ENCODE measurements around the gene KRTAP10-1.
"Not testable (repeated sequence)": the region's sequence is repeated elsewhere in the genome, so short reads cannot be mapped to it uniquely, and the experiment has no call there.

KRTAP10-1 gene

GRCh38 chr21:44571296-44571695 lies 31.3 kb upstream of the KRTAP10-1 start:
- DNase-seq (ENCODE audit: low spot score) = no peak

GRCh38 chr21:44569861-44570517 lies 30.0 kb upstream of the KRTAP10-1 start:
- no peak for FAIRE-seq
- DNase-seq (ENCODE audit: low spot score) = no peak

More at GRCh38 chr21:44571296-44571695, 31.3 kb upstream of the KRTAP10-1 start:
- no peak for FAIRE-seq

DNA sequence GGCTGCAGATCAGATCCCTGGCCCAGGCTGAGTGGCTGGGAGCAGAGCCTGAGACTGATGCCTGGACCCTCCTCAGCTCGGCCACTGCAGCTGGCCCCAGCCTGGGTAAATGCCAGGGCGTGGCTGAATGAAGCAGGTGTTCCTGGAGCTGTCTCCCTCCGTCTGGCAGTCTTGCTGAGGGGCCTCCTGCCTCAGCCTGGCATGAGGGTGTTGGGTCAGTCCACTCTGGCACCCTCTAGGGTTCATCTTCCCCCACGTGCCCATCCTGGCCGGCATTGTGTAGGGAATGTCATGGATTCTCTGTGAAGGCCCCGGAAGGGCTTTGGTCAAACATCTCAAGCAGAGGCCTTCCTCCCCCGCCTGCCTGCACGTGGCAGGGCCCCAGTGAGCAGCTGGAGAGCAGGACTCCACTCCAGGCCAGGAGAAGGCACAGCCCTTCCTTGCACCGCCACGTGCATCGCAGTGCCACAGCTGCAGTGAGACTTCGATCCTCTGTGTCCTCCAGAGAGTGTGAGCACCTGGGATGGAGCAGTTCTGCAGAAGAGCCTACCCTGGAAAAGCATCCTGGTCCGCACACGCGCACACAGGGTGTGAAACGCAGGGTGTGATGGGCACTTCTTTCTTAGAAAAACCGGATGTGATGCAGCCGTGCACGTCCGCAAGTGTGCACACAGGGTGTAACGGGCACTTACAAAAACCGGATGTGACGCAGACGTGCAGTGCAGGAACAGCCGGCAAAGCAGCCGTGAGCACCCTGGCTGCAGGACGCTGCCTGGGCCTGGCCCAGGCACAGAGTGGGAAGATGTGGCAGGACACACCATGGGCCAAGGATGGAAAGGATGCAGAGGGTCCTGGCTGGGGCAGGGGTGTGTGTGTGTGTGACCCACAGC lies 28.9 kb upstream of the KRTAP10-1 start:
- FAIRE-seq (no peak), DNase-seq (ENCODE audit: low spot score) (no peak)

DNA sequence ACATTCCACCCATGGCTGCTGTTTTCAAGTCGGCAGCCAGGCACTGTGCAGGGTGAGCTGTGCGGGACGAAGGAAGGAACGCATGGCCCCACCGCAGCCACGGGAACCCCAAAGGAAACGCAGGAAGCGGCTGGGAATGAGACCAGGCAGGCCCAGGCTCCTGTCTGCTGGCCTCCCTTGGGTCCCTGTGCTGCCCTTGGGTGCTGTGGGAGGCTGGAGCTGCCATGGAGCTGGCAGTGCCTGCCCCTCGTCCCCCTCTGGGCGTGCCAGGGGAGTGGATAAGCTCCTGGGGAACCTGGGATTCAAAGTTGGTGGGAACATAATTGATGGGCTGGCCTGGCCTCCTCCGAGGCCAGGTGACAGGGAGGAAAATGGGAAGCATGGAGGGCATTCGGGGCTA lies 28.3 kb upstream of the KRTAP10-1 start:
- no peak for DNase-seq (ENCODE audit: low spot score)
- FAIRE-seq = no peak

DNA sequence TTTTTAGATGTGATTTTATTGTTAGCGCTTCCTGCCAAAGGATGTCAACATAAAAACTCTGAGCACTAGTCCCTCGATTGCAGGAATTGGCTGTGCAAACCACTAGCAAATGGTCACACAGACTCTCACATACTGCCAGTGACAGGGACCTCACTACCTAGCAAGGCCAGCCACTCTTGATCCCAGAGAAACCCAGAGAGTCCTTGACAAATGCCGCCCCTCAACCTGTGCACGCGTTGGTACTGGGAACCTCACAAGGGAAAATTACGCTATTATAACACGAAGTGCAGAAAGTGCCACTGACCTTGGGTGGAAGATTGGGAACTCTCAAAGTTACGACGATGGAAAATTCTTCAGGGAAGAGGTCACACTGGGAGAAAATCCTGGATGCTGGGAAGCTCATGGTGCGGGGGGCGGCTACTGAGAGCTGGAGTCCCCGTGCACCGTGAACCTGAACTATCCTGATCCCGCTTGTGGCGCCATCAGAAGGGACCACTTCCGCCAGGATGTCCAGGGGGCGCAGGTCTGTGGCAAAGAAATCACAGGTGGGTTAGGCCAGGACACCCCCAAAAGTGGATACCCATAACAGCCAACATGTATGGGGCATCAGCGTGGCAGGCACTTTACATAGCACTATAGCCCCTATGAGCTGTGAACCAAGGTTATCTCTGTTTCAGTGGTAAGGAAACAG lies 27.6 kb upstream of the KRTAP10-1 start:
- FAIRE-seq (no peak), DNase-seq (ENCODE audit: low spot score) (no peak)

- DNase-seq (ENCODE audit: low spot score) (no peak), FAIRE-seq (no peak)
Observed at GRCh38 chr21:44566403-44566802, 26.4 kb upstream of the KRTAP10-1 start.

DNA sequence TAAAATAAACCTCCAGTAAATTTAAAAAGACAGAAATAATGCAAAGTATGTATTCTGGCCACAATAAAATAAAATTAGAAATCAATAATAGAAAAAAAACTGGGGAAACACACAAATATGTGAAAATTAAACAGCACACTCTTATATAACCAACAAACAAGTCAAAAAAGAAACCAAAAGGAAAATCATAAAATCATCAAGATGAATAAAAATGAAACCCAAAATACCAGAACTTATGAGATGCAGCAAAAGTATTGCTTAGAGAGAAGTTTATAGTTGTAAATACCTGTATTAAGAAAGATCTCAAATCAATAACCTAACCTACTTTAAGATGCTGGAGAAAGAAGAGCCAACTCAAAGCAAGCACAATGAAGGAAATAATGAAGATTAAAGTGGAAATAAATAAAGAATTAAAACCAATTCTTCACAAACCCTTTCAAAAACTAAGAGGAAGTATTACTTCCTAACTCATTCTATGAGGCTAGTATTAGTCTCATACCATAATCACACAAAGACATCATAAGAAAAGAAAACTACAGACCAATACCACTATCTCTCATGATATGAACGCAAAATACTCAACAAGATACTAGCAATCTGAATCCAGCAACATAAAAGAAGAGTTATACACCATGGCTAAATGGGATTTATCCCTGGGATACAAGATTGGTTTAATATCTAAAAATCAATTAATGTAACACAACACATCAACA lies 25.0 kb upstream of the KRTAP10-1 start:
- DNase-seq (ENCODE audit: low spot score) (no peak), FAIRE-seq (no peak)

- DNase-seq (ENCODE audit: low spot score) (no peak), FAIRE-seq (no peak)
Observed at GRCh38 chr21:44564099-44564498, 24.1 kb upstream of the KRTAP10-1 start.

DNA sequence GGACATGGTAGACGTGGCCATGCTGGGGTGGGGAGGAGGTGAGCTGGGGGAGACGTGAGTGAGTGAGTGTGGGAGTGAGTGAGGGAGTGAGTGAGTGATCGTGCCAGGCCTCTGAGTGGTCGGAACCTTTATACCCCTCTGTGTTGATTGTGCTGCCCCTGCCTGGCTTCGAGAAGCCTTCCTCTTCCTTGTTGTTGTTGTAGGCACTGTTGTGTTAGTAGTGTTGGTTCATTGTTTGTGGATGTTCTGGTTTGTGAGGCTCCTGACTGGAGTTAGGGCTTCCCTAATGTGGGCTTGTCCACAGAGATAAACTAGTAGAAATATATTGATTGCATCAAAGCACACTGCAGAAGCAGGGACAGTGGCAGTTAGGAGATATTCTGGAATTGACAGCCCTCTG lies 18.7 kb upstream of the KRTAP10-1 start, which contains the start of gene KRTAP10-3:
TSS of gene KRTAP10-3 (minus strand) at position 101 of the 400 bp plus-strand sequence. CDS start at position 21, 80 bp downstream.
- DNase-seq (ENCODE audit: low spot score) (no peak), FAIRE-seq (no peak)

DNA sequence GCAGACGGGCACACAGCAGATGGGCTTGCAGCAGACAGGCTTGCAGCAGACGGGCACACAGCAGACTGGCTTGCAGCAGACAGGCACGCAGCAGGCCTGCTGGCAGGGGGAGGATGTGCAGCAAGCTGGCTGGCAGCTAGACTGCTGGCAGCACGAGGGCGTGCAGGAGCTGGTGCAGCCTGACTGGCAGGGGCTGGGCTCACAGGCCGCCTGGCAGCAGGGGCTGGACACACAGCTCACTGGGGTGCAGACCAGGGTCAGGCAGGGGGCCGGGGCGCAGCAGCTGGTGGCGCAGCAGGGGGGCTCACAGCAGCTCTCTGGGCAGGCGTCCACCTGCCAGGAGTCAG lies 18.3 kb upstream of the KRTAP10-1 start:
- DNase-seq (ENCODE audit: low spot score); FAIRE-seq: not testable (repeated sequence)

- FAIRE-seq = no peak
- no peak for DNase-seq (ENCODE audit: low spot score)
Observed at GRCh38 chr21:44557491-44558328, 17.7 kb upstream of the KRTAP10-1 start.

DNA sequence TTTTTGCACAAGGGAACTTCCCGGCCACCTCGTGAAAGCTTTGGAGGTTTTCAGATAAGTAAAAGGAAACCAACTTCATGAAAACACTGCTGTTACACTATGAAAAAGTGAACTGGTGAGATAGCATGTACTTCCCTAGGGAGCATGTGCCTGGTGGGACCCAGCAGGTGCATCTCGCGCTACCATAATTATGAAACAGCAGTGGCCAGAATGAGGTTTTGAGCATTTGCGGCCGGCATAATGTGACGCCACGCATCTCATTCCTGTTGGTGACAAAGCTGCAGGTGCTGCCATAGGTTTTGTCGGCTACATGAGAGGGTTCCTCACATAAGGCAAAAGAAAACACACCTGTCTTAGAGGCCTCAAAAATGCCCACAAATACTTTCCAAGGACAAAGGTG lies 16.9 kb upstream of the KRTAP10-1 start:
- FAIRE-seq (no peak), DNase-seq (ENCODE audit: low spot score) (no peak)

DNA sequence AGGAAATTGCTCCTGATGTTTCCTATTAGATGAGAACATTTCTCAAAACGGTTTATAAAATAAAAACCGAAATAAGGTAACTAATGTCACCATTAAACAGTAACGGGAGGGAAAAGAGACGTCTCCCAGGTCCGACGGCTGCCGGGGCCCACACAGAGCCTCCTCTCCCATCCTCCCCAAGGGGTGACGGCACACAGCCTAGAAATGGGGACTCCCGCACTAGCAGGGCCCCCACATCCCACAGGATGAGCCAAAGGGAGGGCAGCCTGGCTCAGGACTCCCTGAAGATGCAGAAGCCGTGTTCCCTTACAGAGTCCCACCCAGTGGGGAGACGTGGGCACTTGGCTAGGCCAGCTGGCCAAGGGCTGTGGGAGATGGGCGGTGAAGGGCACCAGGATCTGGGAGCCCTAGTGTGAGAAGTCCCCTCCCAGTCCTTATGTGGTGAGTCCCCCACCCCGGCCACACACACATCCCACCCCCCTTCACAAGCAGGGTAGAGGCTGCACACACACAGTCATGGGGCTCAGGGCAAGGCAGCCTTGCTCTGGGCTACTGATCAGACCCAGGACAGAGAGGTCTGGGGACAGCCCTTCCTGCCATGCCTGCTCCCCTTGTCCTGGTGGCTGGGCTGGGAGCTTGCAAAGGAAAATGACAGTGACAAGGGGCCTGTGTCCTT lies 15.3 kb upstream of the KRTAP10-1 start:
- FAIRE-seq = no peak

DNA sequence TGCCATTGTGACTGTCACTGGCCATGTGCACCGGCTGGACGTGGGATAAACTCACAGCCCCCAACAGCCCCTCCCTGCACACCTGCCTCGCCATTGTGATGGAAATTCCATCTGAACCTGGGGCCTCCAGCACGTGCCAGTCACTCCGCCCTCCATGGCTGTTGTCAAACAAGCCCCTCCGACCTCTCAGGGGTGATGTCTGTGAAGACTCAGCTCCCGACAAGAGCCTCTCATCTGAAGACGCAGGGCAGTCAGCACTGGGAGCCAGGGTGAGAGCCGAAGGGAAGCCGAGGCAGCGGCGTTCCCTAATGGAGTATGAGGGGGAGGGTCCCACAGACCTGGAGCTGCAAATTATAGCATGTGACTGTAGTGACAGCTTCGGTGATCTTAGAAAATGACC lies 12.7 kb upstream of the KRTAP10-1 start:
- FAIRE-seq = no peak
- no peak for DNase-seq (ENCODE audit: low spot score)

More for the DNA sequence above, 15.3 kb upstream of the KRTAP10-1 start:
- no peak for DNase-seq (ENCODE audit: low spot score)

- DNase-seq (ENCODE audit: low spot score) (no peak), FAIRE-seq (no peak)
Observed at GRCh38 chr21:44552136-44552535, 12.1 kb upstream of the KRTAP10-1 start.

GRCh38 chr21:44551340-44551961 lies 11.5 kb upstream of the KRTAP10-1 start, which contains the start of gene KRTAP10-2:
Gene KRTAP10-2 (minus strand): TSS chr21:44551505. CDS start chr21:44551458, 47 bp downstream.
- FAIRE-seq = no peak
- no peak for DNase-seq (ENCODE audit: low spot score)

- DNase-seq (ENCODE audit: low spot score) (no peak), FAIRE-seq (no peak)
Observed at GRCh38 chr21:44550807-44551206, 10.8 kb upstream of the KRTAP10-1 start.

DNA sequence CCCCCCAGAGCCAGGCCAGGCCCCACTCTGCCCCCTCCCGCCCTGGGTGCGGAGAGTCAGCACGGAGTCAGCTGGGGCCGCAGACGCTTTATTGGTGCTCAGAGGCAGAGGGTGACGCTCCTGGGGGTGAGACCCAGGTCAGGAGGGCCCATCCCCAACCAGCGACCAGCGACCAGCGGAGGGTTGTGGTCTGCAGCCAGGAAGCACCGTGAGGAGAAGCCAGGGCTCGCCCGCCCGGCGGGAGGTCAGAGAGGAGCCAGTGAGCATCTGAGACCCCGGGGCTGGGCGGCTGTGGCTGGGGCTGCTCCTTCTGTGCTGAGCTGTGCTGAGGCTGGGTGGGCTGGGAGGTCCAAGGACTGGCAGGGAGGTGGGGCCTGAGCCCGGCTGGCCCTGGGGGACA lies 10.3 kb upstream of the KRTAP10-1 start:
- FAIRE-seq; DNase-seq (ENCODE audit: low spot score): not testable (repeated sequence)

- no peak for DNase-seq (ENCODE audit: low spot score)
- no peak for FAIRE-seq
Observed at GRCh38 chr21:44549525-44550211, 9.7 kb upstream of the KRTAP10-1 start.

All from RCC 7860 (cell line).